HCT116 (cell line): ENCODE data around the gene CFAP53. TPM values are rescaled to one million over a fixed set of nuclear protein-coding genes. Genes with fewer than 3 reads are reported as not detected.

Source experiments
- ATAC-seq: fragments of 200-7000 bp; cut with Tn5 transposase; 2 replicates; pipeline ENCODE4 v1.9.1; 2020; ENCODE audit warnings: mild to moderate bottlenecking, moderate library complexity
- BruUV-seq: library from RNA; stranded (reverse); fragments of 400-500 nt; replicated peaks from 2 replicates; lab custom pipeline; 2021; lab: Mats Ljungman, UMichigan
- CTCF ChIA-PET: fragments of 300-600 bp; sonication (Branson Sonifier 250); formaldehyde crosslinking; loops from one replicate; lab custom pipeline; 2021; ENCODE audit warnings: antibody characterized with exemption; lab: Charles Lee
- POLR2A ChIA-PET: fragments of 300-600, 350-600 bp; sonication (Branson Sonifier 250); formaldehyde crosslinking; loops from one replicate; lab custom pipeline; 2021; ENCODE audit warnings: antibody characterized with exemption; lab: Charles Lee
- RAD21 ChIA-PET, 2 experiments: fragments of 300-600 bp; sonication (Branson Sonifier 250); formaldehyde crosslinking; loops; one replicate each; lab custom pipeline; 2023; ENCODE audit warnings: low total read pairs in 2 of 2; ENCODE audit not compliant: uncharacterized antibody in 2 of 2, unreplicated experiment in 2 of 2, low non-redundant PET in 1 of 2; lab: Charles Lee
- DNase-seq: peaks from one replicate; pipeline ENCODE4 v3.0.0-alpha.2; 2010; ENCODE audit warnings: low read depth, low spot score
- H2AFZ ChIP-seq: fragments of 200-600 bp; shearing (Covaris generic), sonication (generic); 2 replicates; pipeline ENCODE4 v1.6.1; 2017; ENCODE audit warnings: low read depth, mixed run types, mixed read lengths, antibody characterized with exemption, low read length; ENCODE audit not compliant: poor library complexity, severe bottlenecking
- H3K27ac ChIP-seq: 2 replicates; pipeline ENCODE4 v1.5.1; 2012; ENCODE audit warnings: low read depth, low read length
- H3K27me3 ChIP-seq: fragments of 200-600 bp; sonication (generic); 2 replicates; pipeline ENCODE4 v1.6.1; 2016; ENCODE audit warnings: mixed run types, low read length, mixed read lengths; ENCODE audit not compliant: insufficient read depth
- H3K36me3 ChIP-seq, 2 experiments: fragments of 200-500 bp in 1 of 2; fragments of 200-600 bp in 1 of 2; sonication (Bioruptor generic) in 1 of 2; sonication (generic) in 1 of 2; 2 replicates each; pipeline versions ENCODE4 v1.5.1 to v1.6.1; 2014 to 2016; ENCODE audit warnings: low read length in 2 of 2, inconsistent platforms in 1 of 2, mixed read lengths in 1 of 2, mixed run types in 1 of 2; ENCODE audit not compliant: insufficient read depth in 2 of 2, control insufficient read depth in 1 of 2
- H3K4me1 ChIP-seq, 2 experiments: fragments of 200-600 bp in 1 of 2; sonication (generic) in 1 of 2; 2 replicates each; pipeline versions ENCODE4 v1.5.1 to v1.6.1; 2012 to 2017; ENCODE audit warnings: low read length in 2 of 2, inconsistent platforms in 1 of 2, mild to moderate bottlenecking in 1 of 2, mixed read lengths in 1 of 2, mixed run types in 1 of 2, moderate library complexity in 1 of 2; ENCODE audit not compliant: insufficient read depth in 2 of 2, control insufficient read depth in 1 of 2
- H3K4me2 ChIP-seq: fragments of 200-600 bp; sonication (generic); 2 replicates; pipeline ENCODE4 v1.6.1; 2017; ENCODE audit warnings: mixed run types, low read length, mixed read lengths
- H3K4me3 ChIP-seq, 2 experiments: fragments of 200-600 bp in 1 of 2; sonication (generic) in 1 of 2; replicated peaks in 1 of 2; 2 replicates each; pipeline ENCODE4 v1.5.1; 2011 to 2016; ENCODE audit warnings: low read length in 2 of 2, control low read depth in 1 of 2, low read depth in 1 of 2, mild to moderate bottlenecking in 1 of 2, mixed read lengths in 1 of 2, mixed run types in 1 of 2
- H3K79me2 ChIP-seq: fragments of 200-600 bp; sonication (generic); 2 replicates; pipeline ENCODE4 v1.6.1; 2017; ENCODE audit warnings: mild to moderate bottlenecking, mixed run types, low read length, moderate library complexity, mixed read lengths; ENCODE audit not compliant: insufficient read depth
- H3K9ac ChIP-seq: fragments of 200-600 bp; sonication (generic); 2 replicates; pipeline ENCODE4 v1.6.1; 2016; ENCODE audit warnings: low read length, mixed read lengths
- H3K9me2 ChIP-seq: fragments of 200-600 bp; sonication (generic), shearing (Covaris generic); 2 replicates; pipeline ENCODE4 v1.6.1; 2017; ENCODE audit warnings: mixed run types, mild to moderate bottlenecking, moderate library complexity; ENCODE audit not compliant: insufficient read depth
- H3K9me3 ChIP-seq, 2 experiments: fragments of 200-500 bp in 1 of 2; fragments of 200-600 bp in 1 of 2; sonication (Bioruptor generic) in 1 of 2; sonication (generic) in 1 of 2; 2 replicates each; pipeline ENCODE4 v1.6.1; 2014 to 2017; ENCODE audit warnings: low read length in 2 of 2, mixed read lengths in 2 of 2, inconsistent platforms in 1 of 2, low read depth in 1 of 2, mild to moderate bottlenecking in 1 of 2, mixed run types in 1 of 2, moderate library complexity in 1 of 2; ENCODE audit not compliant: control insufficient read depth in 1 of 2, insufficient read depth in 1 of 2
- H4K20me1 ChIP-seq: fragments of 200-600 bp; sonication (generic), shearing (Covaris generic); 2 replicates; pipeline ENCODE4 v1.6.1; 2017; ENCODE audit warnings: mixed run types, mild to moderate bottlenecking, moderate library complexity; ENCODE audit not compliant: insufficient read depth
- CEBPB ChIP-seq: IDR thresholded peaks from 2 replicates; pipeline ENCODE4 v1.6.1; 2012; ENCODE audit warnings: low read depth
- EZH2 ChIP-seq: fragments of 200-600 bp; sonication (generic); IDR thresholded peaks from 2 replicates; pipeline ENCODE4 v1.6.1; 2017; ENCODE audit warnings: antibody characterized with exemption, mixed run types
- FOSL1 ChIP-seq: IDR thresholded peaks from 2 replicates; pipeline ENCODE4 v1.6.1; 2012; ENCODE audit warnings: low read depth
- POLR2A ChIP-seq: IDR thresholded peaks from 2 replicates; pipeline ENCODE4 v1.7.0; 2011; ENCODE audit warnings: borderline replicate concordance; ENCODE audit not compliant: insufficient read depth, insufficient read length; ENCODE audit errors: extremely low read depth
- POLR2AphosphoS5 ChIP-seq: IDR thresholded peaks from 2 replicates; pipeline ENCODE4 v1.6.1; 2011; ENCODE audit warnings: mild to moderate bottlenecking, low read depth, low read length, moderate library complexity
- SP1 ChIP-seq: IDR thresholded peaks from 2 replicates; pipeline ENCODE4 v1.6.1; 2012; ENCODE audit warnings: low read depth
- YY1 ChIP-seq: IDR thresholded peaks from 2 replicates; pipeline ENCODE4 v1.6.1; 2011; ENCODE audit warnings: low read length, low read depth, moderate library complexity, mild to moderate bottlenecking; ENCODE audit not compliant: insufficient replicate concordance; ENCODE audit errors: extremely low read depth
- intact Hi-C: fragments of 100-400 bp; cut with micrococcal nuclease; formaldehyde crosslinking; loops from 2 replicates; pipeline ENCODE4 v1.10.0; 2022
- total RNA-seq: library from RNA; stranded (reverse); gene quantifications from one replicate; pipeline ENCODE4 v1.2.1, GENCODE V29; 2021; ENCODE audit not compliant: unreplicated experiment
- TF ChIP-seq, protein P1 (sequence below): IDR thresholded peaks from 2 replicates; pipeline ENCODE4 v1.6.1; 2011; ENCODE audit warnings: mild to moderate bottlenecking, low read length, moderate library complexity; ENCODE audit not compliant: insufficient replicate concordance; ENCODE audit errors: extremely low read depth
- TF ChIP-seq, protein P2 (sequence below), 3 experiments: fragments of 200-600 bp in 1 of 3; sonication (generic) in 1 of 3; IDR thresholded peaks in 2 of 3; conservative IDR thresholded peaks in 1 of 3; 2 replicates each; pipeline ENCODE4 v1.5.1; 2012 to 2017; ENCODE audit warnings: low read depth in 2 of 3, low read length in 2 of 3, antibody characterized with exemption in 1 of 3, borderline replicate concordance in 1 of 3, control low read depth in 1 of 3, mild to moderate bottlenecking in 1 of 3, mixed read lengths in 1 of 3, mixed run types in 1 of 3, moderate library complexity in 1 of 3; ENCODE audit not compliant: insufficient read depth in 1 of 3

Gene CFAP53
- total RNA-seq, 1 experiment from 2014 or later: 1.1 TPM

DNA sequence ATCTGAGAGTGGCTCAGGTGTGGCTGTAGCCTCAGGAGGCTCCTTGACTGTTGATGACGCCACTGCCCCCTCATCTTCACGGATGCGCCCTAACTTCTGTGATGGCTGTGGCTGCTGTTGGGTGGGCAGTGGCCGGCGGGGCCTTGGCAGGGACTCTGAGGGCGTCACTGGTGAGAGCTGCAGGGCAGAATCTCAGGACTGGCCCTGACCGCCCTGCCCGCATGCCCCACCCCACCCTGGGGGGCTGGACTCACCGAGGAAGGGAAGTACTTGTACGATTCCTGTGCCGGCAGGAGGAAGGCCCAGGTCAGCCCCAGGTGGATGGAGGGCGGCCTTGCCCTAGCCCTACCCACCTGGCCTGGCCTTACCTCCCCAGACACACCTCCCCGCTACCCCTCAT, 18.8 kb upstream of the CFAP53 start:
- ATAC-seq (no peak), DNase-seq (no peak)
- ChIA-PET RAD21 (no interaction called here), CTCF (no interaction called here), POLR2A (no interaction called here)
- no peaks in the 10 kb centered on the region for H4K20me1 ChIP-seq
- TF ChIP-seq SP1 (no peak), EZH2 (no peak), POLR2A (no peak), YY1 (no peak), POLR2AphosphoS5 (no peak), FOSL1 (no peak), CEBPB (no peak)
- TF ChIP-seq, protein P1, sequence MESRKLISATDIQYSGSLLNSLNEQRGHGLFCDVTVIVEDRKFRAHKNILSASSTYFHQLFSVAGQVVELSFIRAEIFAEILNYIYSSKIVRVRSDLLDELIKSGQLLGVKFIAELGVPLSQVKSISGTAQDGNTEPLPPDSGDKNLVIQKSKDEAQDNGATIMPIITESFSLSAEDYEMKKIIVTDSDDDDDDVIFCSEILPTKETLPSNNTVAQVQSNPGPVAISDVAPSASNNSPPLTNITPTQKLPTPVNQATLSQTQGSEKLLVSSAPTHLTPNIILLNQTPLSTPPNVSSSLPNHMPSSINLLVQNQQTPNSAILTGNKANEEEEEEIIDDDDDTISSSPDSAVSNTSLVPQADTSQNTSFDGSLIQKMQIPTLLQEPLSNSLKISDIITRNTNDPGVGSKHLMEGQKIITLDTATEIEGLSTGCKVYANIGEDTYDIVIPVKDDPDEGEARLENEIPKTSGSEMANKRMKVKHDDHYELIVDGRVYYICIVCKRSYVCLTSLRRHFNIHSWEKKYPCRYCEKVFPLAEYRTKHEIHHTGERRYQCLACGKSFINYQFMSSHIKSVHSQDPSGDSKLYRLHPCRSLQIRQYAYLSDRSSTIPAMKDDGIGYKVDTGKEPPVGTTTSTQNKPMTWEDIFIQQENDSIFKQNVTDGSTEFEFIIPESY: no peak
- TF ChIP-seq, protein P2, sequence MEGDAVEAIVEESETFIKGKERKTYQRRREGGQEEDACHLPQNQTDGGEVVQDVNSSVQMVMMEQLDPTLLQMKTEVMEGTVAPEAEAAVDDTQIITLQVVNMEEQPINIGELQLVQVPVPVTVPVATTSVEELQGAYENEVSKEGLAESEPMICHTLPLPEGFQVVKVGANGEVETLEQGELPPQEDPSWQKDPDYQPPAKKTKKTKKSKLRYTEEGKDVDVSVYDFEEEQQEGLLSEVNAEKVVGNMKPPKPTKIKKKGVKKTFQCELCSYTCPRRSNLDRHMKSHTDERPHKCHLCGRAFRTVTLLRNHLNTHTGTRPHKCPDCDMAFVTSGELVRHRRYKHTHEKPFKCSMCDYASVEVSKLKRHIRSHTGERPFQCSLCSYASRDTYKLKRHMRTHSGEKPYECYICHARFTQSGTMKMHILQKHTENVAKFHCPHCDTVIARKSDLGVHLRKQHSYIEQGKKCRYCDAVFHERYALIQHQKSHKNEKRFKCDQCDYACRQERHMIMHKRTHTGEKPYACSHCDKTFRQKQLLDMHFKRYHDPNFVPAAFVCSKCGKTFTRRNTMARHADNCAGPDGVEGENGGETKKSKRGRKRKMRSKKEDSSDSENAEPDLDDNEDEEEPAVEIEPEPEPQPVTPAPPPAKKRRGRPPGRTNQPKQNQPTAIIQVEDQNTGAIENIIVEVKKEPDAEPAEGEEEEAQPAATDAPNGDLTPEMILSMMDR (IDR thresholded peaks at IDR 0.05 in 2 of 3, conservative IDR thresholded peaks at IDR 0.05 in 1 of 3; ENCODE audit: borderline replicate concordance in 1 of 3, insufficient read depth in 1 of 3, low read depth in 2 of 3, low read length in 2 of 3): no peak
- H3K4me2 ChIP-seq: peak overlapping the region; percentile 19; the same call in 1 of the 2 replicates
- H3K9me2 ChIP-seq: no peaks in the 10 kb centered on the region
- intact Hi-C loops: loop anchor here (5.0 to 10.0 kb wide), 3 partner anchors 72 to 790 kb away; partner anchors contain the start of gene RPL17
- BruUV-seq: no TSS peak
- H3K27me3 ChIP-seq: no peaks in the 10 kb centered on the region
- H2AFZ ChIP-seq: no peak overlapping the region
- H3K9me3 ChIP-seq: no peaks in the 10 kb centered on the region
- H3K9ac ChIP-seq: no peak overlapping the region
- peaks cover 4 to 34% of the 10 kb centered on the region in 2 experiments; a peak in 3 of 4 replicates for H3K36me3 ChIP-seq
- H3K27ac ChIP-seq: no peak overlapping the region
- H3K4me1 ChIP-seq: peaks cover 7 to 36% of the 10 kb centered on the region in 2 experiments; a peak in 3 of 4 replicates
- H3K4me3 ChIP-seq: no peak overlapping the region
- peaks cover 34% of the 10 kb centered on the region for H3K79me2 ChIP-seq
